HEK293T (cell line): ENCODE data around the gene ZNF385B.

Source experiments
- CTCF ChIA-PET: fragments of 350-600 bp; formaldehyde crosslinking; extraction: SDS; loops from one replicate; lab custom pipeline; 2021; ENCODE audit warnings: antibody characterized with exemption, inconsistent platforms; lab: Yijun Ruan, JAX
- POLR2A ChIA-PET: fragments of 350-600 bp; formaldehyde crosslinking; extraction: SDS; loops from one replicate; lab custom pipeline; 2020; ENCODE audit warnings: antibody characterized with exemption, inconsistent platforms; lab: Yijun Ruan, JAX
- DNase-seq: peaks from one replicate; pipeline ENCODE4 v3.0.0; 2012; ENCODE audit warnings: mixed read lengths; ENCODE audit errors: extremely low spot score
- ARNT ChIP-seq: fragments of 450-650 bp; IDR thresholded peaks from 2 replicates; pipeline ENCODE4 v1.6.1; 2017; ENCODE audit warnings: mild to moderate bottlenecking
- BHLHE40 ChIP-seq: fragments of 450-650 bp; IDR thresholded peaks from 2 replicates; pipeline ENCODE4 v1.6.1; 2016; ENCODE audit warnings: mild to moderate bottlenecking, moderate library complexity, borderline replicate concordance
- CTBP1 ChIP-seq: fragments of 450-650 bp; IDR thresholded peaks from 2 replicates; pipeline ENCODE4 v1.6.1; 2016; ENCODE audit warnings: borderline replicate concordance
- ELF4 ChIP-seq: fragments of 450-650 bp; IDR thresholded peaks from 2 replicates; pipeline ENCODE4 v1.6.1; 2017; ENCODE audit warnings: antibody characterized with exemption
- FOXA1 ChIP-seq: fragments of 450-650 bp; IDR thresholded peaks from 2 replicates; pipeline ENCODE4 v1.6.1; 2016; ENCODE audit warnings: mild to moderate bottlenecking
- FOXK2 ChIP-seq: fragments of 450-650 bp; IDR thresholded peaks from 2 replicates; pipeline ENCODE4 v1.6.1; 2016; ENCODE audit warnings: mild to moderate bottlenecking
- FOXM1 ChIP-seq: fragments of 450-650 bp; IDR thresholded peaks from 2 replicates; pipeline ENCODE4 v1.6.1; 2017; ENCODE audit warnings: mild to moderate bottlenecking, borderline replicate concordance
- HDGF ChIP-seq: fragments of 450-650 bp; IDR thresholded peaks from 2 replicates; pipeline ENCODE4 v1.6.1; 2017; ENCODE audit warnings: antibody characterized with exemption, borderline replicate concordance
- L3MBTL2 ChIP-seq: fragments of 450-650 bp; conservative IDR thresholded peaks from 2 replicates; pipeline ENCODE4 v1.6.1; 2016; ENCODE audit warnings: mild to moderate bottlenecking
- LEF1 ChIP-seq: fragments of 450-650 bp; IDR thresholded peaks from 2 replicates; pipeline ENCODE4 v1.6.1; 2017; ENCODE audit warnings: mild to moderate bottlenecking, borderline replicate concordance
- NFRKB ChIP-seq: fragments of 450-650 bp; IDR thresholded peaks from 2 replicates; pipeline ENCODE4 v1.6.1; 2016; ENCODE audit warnings: mild to moderate bottlenecking, moderate library complexity
- PKNOX1 ChIP-seq: fragments of 450-650 bp; IDR thresholded peaks from 2 replicates; pipeline ENCODE4 v1.6.1; 2016
- SP1 ChIP-seq: fragments of 450-650 bp; IDR thresholded peaks from 2 replicates; pipeline ENCODE4 v1.6.1; 2017
- SUZ12 ChIP-seq: fragments of 450-650 bp; IDR thresholded peaks from 2 replicates; pipeline ENCODE4 v1.6.1; 2016; ENCODE audit warnings: mild to moderate bottlenecking
- TARDBP ChIP-seq: fragments of 450-650 bp; IDR thresholded peaks from 2 replicates; pipeline ENCODE4 v1.6.1; 2016
- ZNF384 ChIP-seq: fragments of 450-650 bp; IDR thresholded peaks from 2 replicates; pipeline ENCODE4 v1.6.1; 2016

ZNF385B gene

GRCh38 chr2:179877601-179878364 is 16.4 kb upstream of the ZNF385B start:
- ChIA-PET CTCF (no interaction called here), POLR2A (no interaction called here)
- TF ChIP-seq NFRKB (no peak), FOXK2 (no peak), TARDBP (no peak), ARNT (no peak), CTBP1 (no peak), PKNOX1 (no peak), SP1 (no peak), LEF1 (no peak), ZNF384 (no peak), HDGF (no peak), FOXM1 (no peak), L3MBTL2 (no peak), SUZ12 (no peak), FOXA1 (no peak), ELF4 (no peak)
- no peak for DNase-seq

GRCh38 chr2:179876266-179876665 is 14.9 kb upstream of the ZNF385B start:
- CTCF ChIA-PET, result no interaction called here
- POLR2A ChIA-PET, result no interaction called here
- TF ChIP-seq TARDBP (no peak), SP1 (no peak), LEF1 (no peak), BHLHE40 (no peak), HDGF (no peak), L3MBTL2 (no peak)
- DNase-seq, result no peak

GRCh38 chr2:179875864-179876263 is 14.5 kb upstream of the ZNF385B start:
- ChIA-PET CTCF (no interaction called here), POLR2A (no interaction called here)
- DNase-seq, result no peak
- TF ChIP-seq ELF4 (no peak), PKNOX1 (no peak)

GRCh38 chr2:179862898-179863458 is 1.6 kb upstream of the ZNF385B start:
- TF ChIP-seq SUZ12 (no peak), PKNOX1 (no peak), TARDBP (no peak), ZNF384 (no peak), FOXM1 (no peak), L3MBTL2 (no peak), HDGF (no peak), CTBP1 (no peak), NFRKB (no peak), ARNT (no peak), FOXK2 (no peak), ELF4 (no peak), LEF1 (no peak), FOXA1 (no peak)
- POLR2A ChIA-PET, result no interaction called here
- DNase-seq, result no peak
- CTCF ChIA-PET, result no interaction called here

- ChIA-PET POLR2A (no interaction called here), CTCF (no interaction called here)
- no peak for DNase-seq
- TF ChIP-seq HDGF (no peak), TARDBP (no peak), FOXM1 (no peak), ARNT (no peak), LEF1 (no peak), SP1 (no peak)
Observed at GRCh38 chr2:179861027-179861415, 391 bp downstream of the ZNF385B start.

- POLR2A ChIA-PET, result no interaction called here
- peak; percentile 27 for DNase-seq
- TF ChIP-seq NFRKB (no peak), ARNT (no peak), SUZ12 (no peak), ELF4 (no peak), BHLHE40 (no peak), FOXK2 (no peak), PKNOX1 (no peak), FOXA1 (no peak), ZNF384 (no peak), FOXM1 (no peak), TARDBP (no peak), LEF1 (no peak), SP1 (no peak), L3MBTL2 (no peak)
- CTCF ChIA-PET, result no interaction called here
Observed at GRCh38 chr2:179860255-179861026, 971 bp downstream of the ZNF385B start.
